Prostate gland (tissue), 2 donors: Measurements from ENCODE around the gene GAB2.

Experiments used
- POLR2A ChIP-seq: fragments of 450-650 bp; IDR thresholded peaks from one replicate; pipeline ENCODE4 v1.6.1; 2016; ENCODE audit warnings: antibody characterized with exemption, mild to moderate bottlenecking
- TF ChIP-seq, protein P1 (sequence below), 4 experiments: fragments of 200-600 bp in 2 of 4; fragments of 450-650 bp in 2 of 4; sonication (generic) in 2 of 4; IDR thresholded peaks; 1 replicate in 3 of 4; 2 replicates in 1 of 4; pipeline ENCODE4 v1.5.1; 2016 to 2019; ENCODE audit warnings: antibody characterized with exemption in 4 of 4, mild to moderate bottlenecking in 2 of 4, moderate library complexity in 2 of 4

DNA sequence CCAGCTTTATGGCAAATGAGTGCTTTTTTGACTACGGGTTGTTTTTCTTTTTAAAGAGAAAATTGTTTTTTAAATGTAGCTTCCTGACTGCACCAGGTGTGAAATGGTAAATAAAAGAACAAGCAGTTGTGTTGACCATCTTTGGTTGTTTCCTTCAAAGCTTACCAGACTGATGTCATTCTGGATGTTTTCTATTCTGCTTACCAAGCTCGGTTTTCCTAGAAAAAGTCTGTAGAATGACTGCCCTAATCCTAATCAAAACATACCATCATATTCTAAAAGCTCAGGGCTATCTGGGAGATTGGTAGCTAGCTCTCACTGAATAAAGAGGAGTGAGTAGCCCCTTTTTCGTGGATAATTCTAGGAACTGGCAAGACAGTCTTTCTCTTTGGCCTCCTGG lies 77.7 kb downstream of the GAB2 start:
- TF ChIP-seq POLR2A: no peak
- TF ChIP-seq, protein P1, sequence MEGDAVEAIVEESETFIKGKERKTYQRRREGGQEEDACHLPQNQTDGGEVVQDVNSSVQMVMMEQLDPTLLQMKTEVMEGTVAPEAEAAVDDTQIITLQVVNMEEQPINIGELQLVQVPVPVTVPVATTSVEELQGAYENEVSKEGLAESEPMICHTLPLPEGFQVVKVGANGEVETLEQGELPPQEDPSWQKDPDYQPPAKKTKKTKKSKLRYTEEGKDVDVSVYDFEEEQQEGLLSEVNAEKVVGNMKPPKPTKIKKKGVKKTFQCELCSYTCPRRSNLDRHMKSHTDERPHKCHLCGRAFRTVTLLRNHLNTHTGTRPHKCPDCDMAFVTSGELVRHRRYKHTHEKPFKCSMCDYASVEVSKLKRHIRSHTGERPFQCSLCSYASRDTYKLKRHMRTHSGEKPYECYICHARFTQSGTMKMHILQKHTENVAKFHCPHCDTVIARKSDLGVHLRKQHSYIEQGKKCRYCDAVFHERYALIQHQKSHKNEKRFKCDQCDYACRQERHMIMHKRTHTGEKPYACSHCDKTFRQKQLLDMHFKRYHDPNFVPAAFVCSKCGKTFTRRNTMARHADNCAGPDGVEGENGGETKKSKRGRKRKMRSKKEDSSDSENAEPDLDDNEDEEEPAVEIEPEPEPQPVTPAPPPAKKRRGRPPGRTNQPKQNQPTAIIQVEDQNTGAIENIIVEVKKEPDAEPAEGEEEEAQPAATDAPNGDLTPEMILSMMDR (IDR thresholded peaks at IDR 0.05): no peak
